Tibial artery (tissue), 4 donors: Measurements from ENCODE around the gene FCN2.

Source experiments
- DNase-seq, 2 donors: peaks; one replicate each; pipeline ENCODE4 v3.0.0-alpha.2; 2019
- H3K27ac ChIP-seq, 2 donors: fragments of 200-600 bp; sonication (generic) in 1 of 2; 1 replicate in 1 of 2; 2 replicates in 1 of 2; pipeline ENCODE4 v1.5.1; 2018 to 2019; ENCODE audit warnings: mild to moderate bottlenecking in 1 of 2
- H3K27me3 ChIP-seq, 2 donors: fragments of 200-600 bp; sonication (generic) in 1 of 2; one replicate each; pipeline versions ENCODE4 v1.5.1 to v1.6.0; 2016 to 2019
- H3K36me3 ChIP-seq, 3 donors: fragments of 200-600 bp; sonication (generic) in 2 of 3; one replicate each; pipeline ENCODE4 v1.5.1; 2016 to 2019; ENCODE audit warnings: mild to moderate bottlenecking in 2 of 3
- H3K4me1 ChIP-seq, 4 donors: fragments of 200-600 bp; sonication (generic) in 2 of 4; 1 replicate in 3 of 4; 2 replicates in 1 of 4; pipeline ENCODE4 v1.5.1; 2016 to 2019
- H3K4me3 ChIP-seq, 2 donors: fragments of 200-600 bp; sonication (generic) in 1 of 2; 1 replicate in 1 of 2; 2 replicates in 1 of 2; pipeline ENCODE4 v1.5.1; 2018 to 2019; ENCODE audit warnings: mild to moderate bottlenecking in 2 of 2
- H3K9me3 ChIP-seq, 3 donors: fragments of 200-600 bp; sonication (generic) in 1 of 3; one replicate each; pipeline ENCODE4 v1.5.1; 2016 to 2019
- CTCF ChIP-seq, 2 experiments: fragments of 200-600 bp in 1 of 2; fragments of 450-650 bp in 1 of 2; IDR thresholded peaks; one replicate each; pipeline ENCODE4 v1.5.1; 2017 to 2019; ENCODE audit warnings: antibody characterized with exemption in 2 of 2, mild to moderate bottlenecking in 1 of 2, moderate library complexity in 1 of 2
- intact Hi-C: fragments of 100-400 bp; cut with DNase I; formaldehyde crosslinking; loops from one replicate; pipeline ENCODE4 v1.15.0; 2023; ENCODE audit warnings: low total_unique reads

Gene FCN2

GRCh38 chr9:134913041-134913712 lies 32.6 kb downstream of the FCN2 start:
- intact Hi-C loops: no loop called here
- H3K9me3 ChIP-seq: no peaks in the 10 kb centered on the region
- no peak for TF ChIP-seq CTCF (IDR thresholded peaks at IDR 0.05)
- peaks cover 0 to 64% of the 10 kb centered on the region in 2 donors for H3K27me3 ChIP-seq
- no peak overlapping the region for H3K4me3 ChIP-seq
- no peaks in the 10 kb centered on the region for H3K36me3 ChIP-seq
- no peaks in the 10 kb centered on the region for H3K4me1 ChIP-seq
- peak; percentile 6 to 54 for DNase-seq
- H3K27ac ChIP-seq: no peak overlapping the region

GRCh38 chr9:134913713-134914500 lies 33.3 kb downstream of the FCN2 start:
- intact Hi-C loops: no loop called here
- Histone ChIP-seq H3K27me3 (peaks cover 0 to 60% of the 10 kb centered on the region in 2 donors), H3K4me3 (no peak overlapping the region), H3K9me3 (peaks cover 0 to 6% (median 1%) of the 10 kb centered on the region in 3 donors), H3K4me1 (no peaks in the 10 kb centered on the region), H3K36me3 (no peaks in the 10 kb centered on the region), H3K27ac (no peak overlapping the region)
- TF ChIP-seq CTCF (IDR thresholded peaks at IDR 0.05): no peak
- DNase-seq: peak; percentile 12 to 35

GRCh38 chr9:134914501-134914834 lies 33.9 kb downstream of the FCN2 start:
- H3K27ac ChIP-seq: no peak overlapping the region
- intact Hi-C loops: no loop called here

GRCh38 chr9:134915046-134915985 lies 34.7 kb downstream of the FCN2 start:
- H3K27me3 ChIP-seq: peaks cover 0 to 57% of the 10 kb centered on the region in 2 donors
- H3K9me3 ChIP-seq: peaks cover 0 to 19% (median 13%) of the 10 kb centered on the region in 3 donors
- intact Hi-C loops: no loop called here
- no peaks in the 10 kb centered on the region for H3K36me3 ChIP-seq
- no peak overlapping the region for H3K27ac ChIP-seq
- DNase-seq: peak; percentile 15 to 58
- TF ChIP-seq CTCF (IDR thresholded peaks at IDR 0.05): no peak
- no peak overlapping the region for H3K4me3 ChIP-seq
- H3K4me1 ChIP-seq: no peaks in the 10 kb centered on the region

More at GRCh38 chr9:134914501-134914834, 33.9 kb downstream of the FCN2 start:
- TF ChIP-seq CTCF (IDR thresholded peaks at IDR 0.05): no peak
- Histone ChIP-seq H3K27me3 (peaks cover 0 to 60% of the 10 kb centered on the region in 2 donors), H3K4me1 (no peaks in the 10 kb centered on the region), H3K9me3 (peaks cover 0 to 11% (median 7%) of the 10 kb centered on the region in 3 donors), H3K4me3 (no peak overlapping the region), H3K36me3 (no peaks in the 10 kb centered on the region)
- DNase-seq: peak in 1 of 2 donors; percentile 31

GRCh38 chr9:134916161-134916665 lies 35.6 kb downstream of the FCN2 start:
- Histone ChIP-seq H3K4me3 (no peak overlapping the region), H3K36me3 (no peaks in the 10 kb centered on the region), H3K9me3 (peaks cover 0 to 22% (median 13%) of the 10 kb centered on the region in 3 donors), H3K27me3 (peaks cover 0 to 49% of the 10 kb centered on the region in 2 donors), H3K4me1 (no peaks in the 10 kb centered on the region), H3K27ac (no peak overlapping the region)
- DNase-seq: peak; percentile 12 to 41
- TF ChIP-seq CTCF (IDR thresholded peaks at IDR 0.05): no peak
- intact Hi-C loops: no loop called here
